ENCODE results near the gene METTL27. TPM values are rescaled to one million over a fixed set of nuclear protein-coding genes. Genes with fewer than 3 reads are reported as not detected.

METTL27 gene
- total and polyA plus RNA-seq, 9 of the 15 experiments (the other 6 are each of a cell fraction or from before 2014, with no cell fraction given), result 0.08 to 0.82 (median 0.33) TPM; not detected in 4

DNA sequence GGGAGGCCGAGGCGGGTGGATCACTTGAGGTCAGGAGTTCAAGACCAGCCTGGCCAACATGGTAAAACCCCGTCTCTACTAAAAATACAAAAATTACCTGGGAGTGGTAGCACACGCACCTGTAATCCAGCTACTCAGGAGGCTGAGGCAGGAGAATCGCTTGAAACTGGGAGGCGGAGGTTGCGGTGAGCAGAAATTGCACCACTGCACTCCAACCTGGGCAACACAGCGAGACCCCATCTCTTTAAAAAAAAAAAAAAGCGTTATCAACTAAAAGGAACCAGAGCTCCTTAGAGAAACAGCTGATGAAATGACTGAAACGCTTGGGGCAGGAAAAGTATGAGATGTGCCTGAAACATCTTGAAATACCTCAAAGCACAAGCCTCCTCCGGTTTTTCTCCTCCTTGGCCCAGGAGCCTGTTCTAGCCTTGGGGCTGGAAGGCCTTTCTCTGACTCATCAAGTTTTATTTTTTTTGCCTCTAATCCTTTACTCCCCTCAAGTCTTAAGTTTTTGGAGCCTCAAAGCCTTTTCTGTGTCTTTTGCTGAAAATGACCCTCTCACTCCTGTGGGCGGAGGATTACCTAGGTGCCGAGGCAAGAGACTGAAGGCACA is 2.6 kb upstream of the METTL27 start (continued):
- peak; percentile 35 for TF ChIP-seq ZNF316 (IDR thresholded peaks at IDR 0.05)
- TF ChIP-seq ZBTB7A (IDR thresholded peaks at IDR 0.05; ENCODE audit: borderline replicate concordance, control insufficient read depth, low read depth, low read length), result no peak
- TF ChIP-seq HDGF (IDR thresholded peaks at IDR 0.05), result no peak
- TF ChIP-seq CEBPG (CRISPR knock-in tag; IDR thresholded peaks at IDR 0.05), result no peak
- TF ChIP-seq CEBPG (tag; conservative IDR thresholded peaks at IDR 0.05 in 1 of 2, IDR thresholded peaks at IDR 0.05 in 1 of 2), result 0 out of 4 replicates have a peak, but pooled peaks of 1 of the 2 experiments have one; percentile 24
- no peak for TF ChIP-seq FOXA1 (IDR thresholded peaks at IDR 0.05; ENCODE audit: borderline replicate concordance)
- no peak for TF ChIP-seq ZNF174 (CRISPR knock-in tag; IDR thresholded peaks at IDR 0.05)
- peak; percentile 89 for TF ChIP-seq ZNF121 (CRISPR knock-in tag; conservative IDR thresholded peaks at IDR 0.05)
- no peak for TF ChIP-seq TCF3 (CRISPR knock-in tag; IDR thresholded peaks at IDR 0.05)
- TF ChIP-seq MEF2D (tag; conservative IDR thresholded peaks at IDR 0.05; ENCODE audit: low read depth), result no peak
- no peak for TF ChIP-seq NR0B1 (IDR thresholded peaks at IDR 0.05; ENCODE audit: partially characterized antibody)
- TF ChIP-seq, protein P1, sequence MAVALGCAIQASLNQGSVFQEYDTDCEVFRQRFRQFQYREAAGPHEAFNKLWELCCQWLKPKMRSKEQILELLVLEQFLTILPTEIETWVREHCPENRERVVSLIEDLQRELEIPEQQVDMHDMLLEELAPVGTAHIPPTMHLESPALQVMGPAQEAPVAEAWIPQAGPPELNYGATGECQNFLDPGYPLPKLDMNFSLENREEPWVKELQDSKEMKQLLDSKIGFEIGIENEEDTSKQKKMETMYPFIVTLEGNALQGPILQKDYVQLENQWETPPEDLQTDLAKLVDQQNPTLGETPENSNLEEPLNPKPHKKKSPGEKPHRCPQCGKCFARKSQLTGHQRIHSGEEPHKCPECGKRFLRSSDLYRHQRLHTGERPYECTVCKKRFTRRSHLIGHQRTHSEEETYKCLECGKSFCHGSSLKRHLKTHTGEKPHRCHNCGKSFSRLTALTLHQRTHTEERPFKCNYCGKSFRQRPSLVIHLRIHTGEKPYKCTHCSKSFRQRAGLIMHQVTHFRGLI (CRISPR knock-in tag; IDR thresholded peaks at IDR 0.05), result no peak
- no peak for TF ChIP-seq ZNF24 (IDR thresholded peaks at IDR 0.05)
- TF ChIP-seq ADNP (tag; IDR thresholded peaks at IDR 0.05), result peak; percentile 39; the same call in 1 of the 2 replicates
- no peak for TF ChIP-seq CTCFL (IDR thresholded peaks at IDR 0.05; ENCODE audit: borderline replicate concordance, insufficient read depth, low read depth, low read length, poor library complexity, severe bottlenecking)
- TF ChIP-seq SRSF1 (IDR thresholded peaks at IDR 0.05; ENCODE audit: low read depth, low read length), result no peak
- TF ChIP-seq ARID4B (CRISPR knock-in tag; IDR thresholded peaks at IDR 0.05), result no peak
- TF ChIP-seq PKNOX1 (IDR thresholded peaks at IDR 0.05), result no peak
- no peak for TF ChIP-seq CBFA2T2 (conservative IDR thresholded peaks at IDR 0.05)
